Measurements from ENCODE around the gene CALB2.

DNA sequence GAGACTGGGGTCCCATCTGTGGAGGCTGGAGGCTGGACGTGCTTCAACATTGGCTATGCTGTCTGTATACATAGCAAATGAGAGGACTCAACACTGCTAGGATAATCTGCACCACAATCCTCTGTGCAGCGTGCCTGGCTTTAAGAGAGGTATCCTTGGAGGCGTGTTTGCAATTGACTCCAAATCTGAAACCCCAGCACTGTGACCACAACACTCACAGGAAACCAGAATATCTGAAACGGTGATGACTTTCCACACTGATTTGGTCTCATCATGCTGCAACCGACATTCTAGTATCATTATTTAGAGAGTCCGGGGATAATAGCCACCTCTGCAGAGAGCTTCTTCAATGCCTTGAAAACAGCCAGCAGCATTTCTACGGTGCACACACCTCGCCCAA, 48.2 kb downstream of the CALB2 start:
- TF ChIP-seq, protein P1, sequence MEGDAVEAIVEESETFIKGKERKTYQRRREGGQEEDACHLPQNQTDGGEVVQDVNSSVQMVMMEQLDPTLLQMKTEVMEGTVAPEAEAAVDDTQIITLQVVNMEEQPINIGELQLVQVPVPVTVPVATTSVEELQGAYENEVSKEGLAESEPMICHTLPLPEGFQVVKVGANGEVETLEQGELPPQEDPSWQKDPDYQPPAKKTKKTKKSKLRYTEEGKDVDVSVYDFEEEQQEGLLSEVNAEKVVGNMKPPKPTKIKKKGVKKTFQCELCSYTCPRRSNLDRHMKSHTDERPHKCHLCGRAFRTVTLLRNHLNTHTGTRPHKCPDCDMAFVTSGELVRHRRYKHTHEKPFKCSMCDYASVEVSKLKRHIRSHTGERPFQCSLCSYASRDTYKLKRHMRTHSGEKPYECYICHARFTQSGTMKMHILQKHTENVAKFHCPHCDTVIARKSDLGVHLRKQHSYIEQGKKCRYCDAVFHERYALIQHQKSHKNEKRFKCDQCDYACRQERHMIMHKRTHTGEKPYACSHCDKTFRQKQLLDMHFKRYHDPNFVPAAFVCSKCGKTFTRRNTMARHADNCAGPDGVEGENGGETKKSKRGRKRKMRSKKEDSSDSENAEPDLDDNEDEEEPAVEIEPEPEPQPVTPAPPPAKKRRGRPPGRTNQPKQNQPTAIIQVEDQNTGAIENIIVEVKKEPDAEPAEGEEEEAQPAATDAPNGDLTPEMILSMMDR (IDR thresholded peaks at IDR 0.05; ENCODE audit: poor library complexity, severe bottlenecking) = no peak
- no peak for TF ChIP-seq EZH2 (IDR thresholded peaks at IDR 0.05; ENCODE audit: borderline replicate concordance, insufficient read depth, low read length, poor library complexity, severe bottlenecking)
- no peak for TF ChIP-seq TAF1 (IDR thresholded peaks at IDR 0.05; ENCODE audit: low read depth)

All from neural cell (in vitro differentiated cells).